ENCODE results near the gene TMEM132C.

GRCh38 chr12:128318341-128318740, 51.4 kb downstream of the TMEM132C start:
- no peak for TF ChIP-seq CTCF (IDR thresholded peaks at IDR 0.05)
- TF ChIP-seq POLR2A (IDR thresholded peaks at IDR 0.05): no peak

All from lower leg skin (tissue), 3 donors.